ENCODE results near the gene KRTAP5-1.
"Not testable (repeated sequence)": the region's sequence is repeated elsewhere in the genome, so short reads cannot be mapped to it uniquely, and the experiment has no call there.

The KRTAP5-1 gene

GRCh38 chr11:1584661-1585370, at the start of gene KRTAP5-1:
KRTAP5-1 (minus strand) TSS chr11:1585283; CDS start chr11:1585249, 34 bp downstream.
- not testable (repeated sequence) for DNase-seq

- no peak for DNase-seq
Measured at GRCh38 chr11:1633864-1634263, 48.8 kb upstream of the KRTAP5-1 start.

GRCh38 chr11:1632053-1632714, 47.1 kb upstream of the KRTAP5-1 start:
- DNase-seq = peak; percentile 35

- DNase-seq = no peak
Measured at GRCh38 chr11:1631066-1631568, 46.0 kb upstream of the KRTAP5-1 start.

- peak; percentile 48 for DNase-seq
Measured at GRCh38 chr11:1630271-1630670, 45.2 kb upstream of the KRTAP5-1 start.

GRCh38 chr11:1629326-1630185, 44.5 kb upstream of the KRTAP5-1 start, which contains the start of gene KRTAP5-5:
KRTAP5-5 (plus strand) TSS chr11:1629775; CDS start chr11:1629841, 66 bp downstream.
- DNase-seq = peak; percentile 53

GRCh38 chr11:1628506-1629325, 43.6 kb upstream of the KRTAP5-1 start:
- peak; percentile 76 for DNase-seq

GRCh38 chr11:1625541-1625940, 40.5 kb upstream of the KRTAP5-1 start:
- DNase-seq = no peak

GRCh38 chr11:1624621-1625020, 39.5 kb upstream of the KRTAP5-1 start:
- DNase-seq = no peak

GRCh38 chr11:1623716-1624115, 38.6 kb upstream of the KRTAP5-1 start:
- no peak for DNase-seq

- peak; percentile 61 for DNase-seq
Measured at GRCh38 chr11:1622086-1622485, 37.0 kb upstream of the KRTAP5-1 start, which contains the start of gene KRTAP5-4. KRTAP5-4 (minus strand) TSS chr11:1622138; CDS start chr11:1622093, 45 bp downstream.

- DNase-seq = no peak
Measured at GRCh38 chr11:1619449-1619848, 34.4 kb upstream of the KRTAP5-1 start.

GRCh38 chr11:1618231-1618630, 33.1 kb upstream of the KRTAP5-1 start:
- DNase-seq = no peak

- peak; percentile 51 for DNase-seq
Measured at GRCh38 chr11:1608363-1608762, 23.3 kb upstream of the KRTAP5-1 start, which contains the start of gene KRTAP5-3. KRTAP5-3 (minus strand) TSS chr11:1608463; CDS start chr11:1608385, 78 bp downstream.

GRCh38 chr11:1607901-1608300, 22.8 kb upstream of the KRTAP5-1 start:
- not testable (repeated sequence) for DNase-seq

GRCh38 chr11:1607156-1607845, 22.2 kb upstream of the KRTAP5-1 start:
- not testable (repeated sequence) for DNase-seq

- not testable (repeated sequence) for DNase-seq
Measured at GRCh38 chr11:1605923-1606322, 20.8 kb upstream of the KRTAP5-1 start.

- DNase-seq = no peak
Measured at GRCh38 chr11:1604711-1605110, 19.6 kb upstream of the KRTAP5-1 start.

GRCh38 chr11:1604181-1604580, 19.1 kb upstream of the KRTAP5-1 start:
- DNase-seq = no peak

GRCh38 chr11:1603629-1604028, 18.5 kb upstream of the KRTAP5-1 start:
- no peak for DNase-seq

GRCh38 chr11:1601663-1602062, 16.6 kb upstream of the KRTAP5-1 start:
- not testable (repeated sequence) for DNase-seq

Data from DMS53 (cell line).